Measurements from ENCODE around the gene MICB. TPM values are rescaled to one million over a fixed set of nuclear protein-coding genes. Genes with fewer than 3 reads are reported as not detected.
"Not testable (repeated sequence)": the region's sequence is repeated elsewhere in the genome, so short reads cannot be mapped to it uniquely, and the experiment has no call there.

The MICB gene
- total RNA-seq, 2 donors from 2014 or later, result 25.8 to 34.3 TPM

DNA sequence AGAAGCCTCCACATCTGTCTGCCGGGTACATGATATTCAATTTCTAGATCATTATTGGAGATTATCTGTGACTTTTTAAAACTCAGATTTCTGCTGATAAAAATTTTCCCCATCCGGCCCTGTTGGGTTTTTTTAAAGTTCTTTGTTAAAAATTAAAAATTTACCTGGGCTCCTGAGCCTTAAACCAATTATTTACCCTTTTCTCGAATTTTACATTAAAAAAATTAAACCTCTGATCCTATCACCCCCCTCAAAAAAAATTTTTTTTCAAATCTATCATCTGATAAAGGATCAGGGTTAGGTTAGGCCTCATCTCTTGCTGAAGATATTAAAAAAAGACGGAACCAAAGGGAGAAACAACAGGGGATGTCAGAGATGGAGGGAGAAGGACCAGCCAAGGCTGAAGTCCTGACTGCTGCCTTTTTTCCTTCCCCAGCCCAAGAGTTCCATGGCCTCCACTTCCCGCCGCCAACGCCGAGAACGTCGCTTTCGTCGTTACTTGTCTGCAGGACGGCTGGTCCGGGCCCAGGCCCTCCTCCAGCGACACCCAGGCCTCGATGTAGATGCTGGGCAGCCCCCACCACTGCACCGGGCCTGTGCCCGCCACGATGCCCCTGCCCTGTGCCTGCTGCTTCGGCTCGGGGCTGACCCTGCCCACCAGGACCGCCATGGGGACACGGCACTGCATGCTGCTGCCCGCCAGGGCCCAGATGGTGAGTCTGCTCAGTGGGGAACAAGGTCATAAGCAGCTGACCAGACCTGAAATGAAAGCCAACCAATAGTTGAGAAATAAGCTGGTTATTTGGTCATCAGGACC is 50.0 kb downstream of the MICB start:
- H3K36me3 Mint-ChIP-seq (ENCODE audit: low read depth), result peaks cover 51% of the 10 kb centered on the region
- peaks cover 13% of the 10 kb centered on the region for H3K4me1 Mint-ChIP-seq
- H3K27ac Mint-ChIP-seq, result peak overlapping the region; percentile 87
- no peak for ATAC-seq (replicated peaks)
- H3K9me3 Mint-ChIP-seq, result no peaks in the 10 kb centered on the region
- H3K4me3 Mint-ChIP-seq, result peak overlapping the region; percentile 88
- H3K27me3 Mint-ChIP-seq, result no peaks in the 10 kb centered on the region

DNA sequence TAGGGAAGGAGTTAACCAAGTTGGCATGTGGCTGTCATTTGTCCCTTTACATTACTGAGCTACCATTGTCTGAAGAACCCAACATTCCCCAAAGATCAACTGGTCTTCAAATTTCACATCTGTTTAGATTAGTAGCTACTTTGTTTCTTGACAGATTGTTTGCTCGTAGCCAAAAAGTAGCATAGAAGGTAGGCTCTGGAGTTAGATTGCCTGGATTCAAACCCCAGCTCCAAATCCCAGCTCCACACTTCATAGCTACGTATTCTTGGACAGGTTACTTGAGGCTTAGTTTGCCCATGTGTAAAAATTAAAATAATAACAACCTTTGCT is 50.6 kb downstream of the MICB start:
- peaks cover 13% of the 10 kb centered on the region for H3K4me1 Mint-ChIP-seq
- peaks cover 57% of the 10 kb centered on the region for H3K36me3 Mint-ChIP-seq (ENCODE audit: low read depth)
- peak overlapping the region; percentile 88 for H3K4me3 Mint-ChIP-seq
- H3K27me3 Mint-ChIP-seq, result no peaks in the 10 kb centered on the region
- H3K27ac Mint-ChIP-seq, result no peak overlapping the region
- no peaks in the 10 kb centered on the region for H3K9me3 Mint-ChIP-seq
- ATAC-seq (replicated peaks), result no peak

GRCh38 chr6:31551371-31551770 is 53.4 kb downstream of the MICB start:
- H3K27ac Mint-ChIP-seq, result peak overlapping the region; percentile 20
- ATAC-seq (replicated peaks), result peak; percentile 27
- H3K36me3 Mint-ChIP-seq (ENCODE audit: low read depth), result peaks cover 68% of the 10 kb centered on the region
- peak overlapping the region; percentile 62 for H3K4me3 Mint-ChIP-seq
- H3K27me3 Mint-ChIP-seq, H3K4me1 Mint-ChIP-seq, H3K9me3 Mint-ChIP-seq: not testable (repeated sequence)

GRCh38 chr6:31556307-31556706 is 58.4 kb downstream of the MICB start:
- H3K9me3 Mint-ChIP-seq, result no peaks in the 10 kb centered on the region
- ATAC-seq (replicated peaks), result no peak
- H3K4me3 Mint-ChIP-seq, result peak overlapping the region; percentile 65
- H3K4me1 Mint-ChIP-seq, result peaks cover 37% of the 10 kb centered on the region
- H3K36me3 Mint-ChIP-seq (ENCODE audit: low read depth), result peaks cover 74% of the 10 kb centered on the region
- no peaks in the 10 kb centered on the region for H3K27me3 Mint-ChIP-seq
- H3K27ac Mint-ChIP-seq, result peak overlapping the region; percentile 41

- Mint-ChIP-seq H3K4me1 (peaks cover 45% of the 10 kb centered on the region), H3K27me3 (no peaks in the 10 kb centered on the region), H3K36me3 (ENCODE audit: low read depth) (peaks cover 70% of the 10 kb centered on the region), H3K9me3 (no peaks in the 10 kb centered on the region), H3K4me3 (peak overlapping the region; percentile 65), H3K27ac (peak overlapping the region; percentile 85)
- ATAC-seq (replicated peaks), result no peak
Observed at GRCh38 chr6:31557443-31558317, 59.7 kb downstream of the MICB start.

GRCh38 chr6:31558318-31558625 is 60.3 kb downstream of the MICB start:
- Mint-ChIP-seq H3K27ac (peak overlapping the region; percentile 85), H3K9me3 (no peaks in the 10 kb centered on the region), H3K4me3 (peak overlapping the region; percentile 65), H3K27me3 (no peaks in the 10 kb centered on the region), H3K36me3 (ENCODE audit: low read depth) (peaks cover 66% of the 10 kb centered on the region), H3K4me1 (peaks cover 50% of the 10 kb centered on the region)
- ATAC-seq (replicated peaks), result no peak

GRCh38 chr6:31558631-31559500 is 60.9 kb downstream of the MICB start:
- Mint-ChIP-seq H3K27me3 (no peaks in the 10 kb centered on the region), H3K9me3 (no peaks in the 10 kb centered on the region), H3K4me1 (peaks cover 54% of the 10 kb centered on the region), H3K27ac (peak overlapping the region; percentile 85), H3K4me3 (peak overlapping the region; percentile 65), H3K36me3 (ENCODE audit: low read depth) (peaks cover 68% of the 10 kb centered on the region)
- ATAC-seq (replicated peaks), result peak; percentile 59

DNA sequence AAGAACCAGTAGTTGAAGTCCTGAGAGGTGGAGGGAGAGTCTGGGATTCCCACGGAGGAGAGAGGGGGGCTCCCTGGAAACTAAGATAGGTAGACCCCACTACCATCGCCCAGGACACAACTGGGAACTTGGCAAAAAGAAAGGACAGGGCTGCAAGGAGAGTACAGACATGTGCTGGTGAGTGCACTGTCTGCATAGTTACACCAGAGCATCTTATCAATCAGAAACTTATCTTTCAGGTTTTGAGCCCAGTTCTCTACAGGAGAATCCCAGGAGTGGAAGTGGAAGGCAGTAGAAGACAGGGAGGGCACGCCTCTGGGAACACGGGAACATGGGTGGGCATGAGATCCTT is 61.6 kb downstream of the MICB start:
- H3K36me3 Mint-ChIP-seq (ENCODE audit: low read depth), result peaks cover 65% of the 10 kb centered on the region
- H3K9me3 Mint-ChIP-seq, result no peaks in the 10 kb centered on the region
- H3K4me3 Mint-ChIP-seq, result peak overlapping the region; percentile 65
- peaks cover 55% of the 10 kb centered on the region for H3K4me1 Mint-ChIP-seq
- ATAC-seq (replicated peaks), result peak; percentile 18
- no peaks in the 10 kb centered on the region for H3K27me3 Mint-ChIP-seq
- peak overlapping the region; percentile 85 for H3K27ac Mint-ChIP-seq

DNA sequence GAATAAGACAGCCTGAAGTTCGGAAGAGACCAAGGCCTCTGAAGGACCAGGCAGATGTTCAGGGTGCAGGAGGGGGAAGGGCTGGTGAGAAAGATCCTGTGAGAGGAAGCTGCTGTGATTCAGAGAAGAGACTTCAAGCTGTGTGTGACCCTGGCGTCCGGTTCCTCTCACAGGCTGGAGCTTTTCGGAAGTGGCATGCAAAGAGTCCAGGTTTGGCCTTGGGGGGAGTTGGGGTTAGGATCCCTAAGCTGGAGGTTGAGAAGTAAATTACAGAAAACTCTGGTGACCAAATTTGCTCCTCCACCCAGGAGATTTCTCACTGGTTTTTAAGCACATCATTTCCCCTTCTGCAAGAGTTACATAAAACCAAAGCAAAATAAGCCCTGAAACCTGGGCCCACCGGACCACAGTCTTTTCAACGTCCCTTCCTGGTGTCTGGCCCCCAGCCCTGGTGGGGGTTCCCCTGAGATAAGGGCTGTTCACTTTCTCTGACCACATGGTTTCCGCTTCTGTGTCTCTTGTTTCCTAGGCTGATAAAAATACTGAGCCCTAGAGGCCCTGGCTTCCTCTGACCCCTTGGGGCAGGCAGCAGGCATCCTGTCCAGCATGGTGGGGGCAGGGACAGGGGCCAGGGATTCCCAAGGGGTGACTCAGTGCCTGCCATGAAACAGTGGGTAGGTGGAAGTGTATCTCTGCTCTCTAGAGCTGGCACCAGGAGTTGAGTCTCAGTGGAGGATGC is 62.2 kb downstream of the MICB start:
- no peaks in the 10 kb centered on the region for H3K9me3 Mint-ChIP-seq
- H3K27me3 Mint-ChIP-seq, result no peaks in the 10 kb centered on the region
- peaks cover 57% of the 10 kb centered on the region for H3K4me1 Mint-ChIP-seq
- peak; percentile 66 for ATAC-seq (replicated peaks)
- peak overlapping the region; percentile 65 for H3K4me3 Mint-ChIP-seq
- H3K27ac Mint-ChIP-seq, result peak overlapping the region; percentile 85
- peaks cover 64% of the 10 kb centered on the region for H3K36me3 Mint-ChIP-seq (ENCODE audit: low read depth)

DNA sequence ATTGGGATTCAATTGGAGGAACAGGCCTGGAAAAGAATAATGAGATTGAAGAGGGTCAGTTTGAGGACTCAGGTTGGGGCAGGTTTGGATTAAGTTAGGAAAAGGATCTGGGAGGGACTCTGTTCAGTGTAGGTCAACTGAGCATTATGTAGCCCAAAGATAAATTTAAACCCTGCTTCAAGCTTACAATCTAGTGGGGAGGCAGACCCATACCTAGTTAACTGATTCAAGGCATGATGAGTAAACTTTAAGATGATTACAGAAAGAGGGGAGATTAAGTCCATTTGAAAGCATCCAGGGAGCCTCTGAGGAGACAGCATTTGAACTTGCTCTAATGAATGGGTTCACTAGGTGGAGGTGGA is 62.7 kb downstream of the MICB start:
- peaks cover 61% of the 10 kb centered on the region for H3K4me1 Mint-ChIP-seq
- H3K36me3 Mint-ChIP-seq (ENCODE audit: low read depth), result peaks cover 64% of the 10 kb centered on the region

More for the DNA sequence above, 62.7 kb downstream of the MICB start:
- Mint-ChIP-seq H3K27ac (peak overlapping the region; percentile 85), H3K27me3 (no peaks in the 10 kb centered on the region), H3K9me3 (no peaks in the 10 kb centered on the region), H3K4me3 (peak overlapping the region; percentile 65)
- ATAC-seq (replicated peaks), result no peak

Other genes with a start within 250 kb of the MICB start
- gene HLA-C, start 226.1 kb upstream of the MICB start, total RNA-seq, result 1,000 to 10,000 TPM in 1 of 2 donors, 100 to 1,000 TPM in 1; 620 to 1,648 TPM
- 1,000 to 10,000 TPM; 3,089 to 4,180 TPM for gene HLA-B, start 141.0 kb upstream of the MICB start, total RNA-seq
- 10 to 100 TPM; 11.6 to 16.2 TPM for gene MICA, start 94.5 kb upstream of the MICB start, total RNA-seq
- gene MCCD1, start 30.8 kb downstream of the MICB start, total RNA-seq, result not detected
- gene DDX39B, start 43.9 kb downstream of the MICB start, total RNA-seq, result 100 to 1,000 TPM; 558 to 568 TPM
- 1 to 10 TPM; 2.1 to 2.4 TPM for gene ATP6V1G2, start 48.5 kb downstream of the MICB start, total RNA-seq
- 10 to 100 TPM; 14.1 to 29.8 TPM for gene NFKBIL1, start 49.5 kb downstream of the MICB start, total RNA-seq
- gene LTA, start 74.1 kb downstream of the MICB start, total RNA-seq, result 100 to 1,000 TPM; 163 to 567 TPM
- 100 to 1,000 TPM in 1 of 2 donors, 10 to 100 TPM in 1; 69.5 to 199 TPM for gene TNF, start 77.4 kb downstream of the MICB start, total RNA-seq
- 100 to 1,000 TPM; 269 to 395 TPM for gene LTB, start 84.3 kb downstream of the MICB start, total RNA-seq
- gene LST1, start 88.1 kb downstream of the MICB start, total RNA-seq, result 10 to 100 TPM in 1 of 2 donors, 1 to 10 TPM in 1; 8.1 to 28.7 TPM
- 10 to 100 TPM; 25.4 to 28.6 TPM for gene NCR3, start 94.9 kb downstream of the MICB start, total RNA-seq
- gene AIF1, start 117.1 kb downstream of the MICB start, total RNA-seq, result 10 to 100 TPM in 1 of 2 donors, 1 to 10 TPM in 1; 9.1 to 15.5 TPM
- gene PRRC2A, start 122.6 kb downstream of the MICB start, total RNA-seq, result 100 to 1,000 TPM; 226 to 237 TPM
- gene BAG6, start 154.5 kb downstream of the MICB start, total RNA-seq, result 100 to 1,000 TPM; 298 to 383 TPM
- 1 to 10 TPM in 1 of 2 donors, under 1 TPM in 1; 0.76 to 1.3 TPM for gene APOM, start 157.7 kb downstream of the MICB start, total RNA-seq
- 10 to 100 TPM; 16.2 to 21.0 TPM for gene C6orf47, start 162.6 kb downstream of the MICB start, total RNA-seq
- 10 to 100 TPM; 30.1 to 39.0 TPM for gene GPANK1, start 166.9 kb downstream of the MICB start, total RNA-seq
- gene CSNK2B, start 167.9 kb downstream of the MICB start, total RNA-seq, result 100 to 1,000 TPM; 204 to 245 TPM
- gene LY6G5B, start 171.8 kb downstream of the MICB start, total RNA-seq, result 10 to 100 TPM; 25.3 to 28.1 TPM
- 1 to 10 TPM; 2.2 to 5.0 TPM for gene LY6G5C, start 182.9 kb downstream of the MICB start, total RNA-seq
- 10 to 100 TPM; 31.4 to 31.7 TPM for gene ABHD16A, start 205.2 kb downstream of the MICB start, total RNA-seq
- not detected for gene LY6G6F, start 208.7 kb downstream of the MICB start, total RNA-seq
- gene LY6G6D, start 217.2 kb downstream of the MICB start, total RNA-seq, result not detected
- under 1 TPM in 1 of 2 donors, not detected in 1; 0.64 TPM for gene LY6G6C, start 223.6 kb downstream of the MICB start, total RNA-seq
- gene MPIG6B, start 225.2 kb downstream of the MICB start, total RNA-seq, result not detected
- 10 to 100 TPM in 1 of 2 donors, 1 to 10 TPM in 1; 9.4 to 23.8 TPM for gene DDAH2, start 231.2 kb downstream of the MICB start, total RNA-seq
- gene CLIC1, start 238.4 kb downstream of the MICB start, total RNA-seq, result 100 to 1,000 TPM; 406 to 482 TPM
- 10 to 100 TPM; 78.9 to 82.6 TPM for gene MSH5, start 241.9 kb downstream of the MICB start, total RNA-seq

All from activated T-helper 17 cell treated with anti-CD3 and anti-CD28 coated beads, Interleukin-2, amount 50 U/mL, for 72 hours (primary cell).